NB4 (cell line): Measurements from ENCODE around the gene FAM111A.
"Not testable (repeated sequence)": the region's sequence is repeated elsewhere in the genome, so short reads cannot be mapped to it uniquely, and the experiment has no call there.

ENCODE experiments used
- CTCF ChIP-seq: IDR thresholded peaks from one replicate; pipeline ENCODE4 v1.5.1; 2012; ENCODE audit warnings: low read depth, low read length
- MAX ChIP-seq: IDR thresholded peaks from 2 replicates; pipeline ENCODE4 v1.6.1; 2011; ENCODE audit warnings: low read depth, low read length
- POLR2A ChIP-seq: IDR thresholded peaks from 2 replicates; pipeline ENCODE4 v1.6.1; 2011; ENCODE audit warnings: mild to moderate bottlenecking; ENCODE audit not compliant: insufficient read length; ENCODE audit errors: extremely low read depth

- TF ChIP-seq CTCF, POLR2A, MAX: not testable (repeated sequence)
These were observed 6.1 kb upstream of the FAM111A start for GRCh38 chr11:59136551-59136950.
